Measurements from ENCODE around the gene PTGIS. TPM values are rescaled to one million over a fixed set of nuclear protein-coding genes. Genes with fewer than 3 reads are reported as not detected.

Gene PTGIS
- total RNA-seq (2022; extraction: Qiagen RNA extraction; ENCODE audit: low read depth), result 0.04 TPM in 1 of 5 replicates, not detected in the others

DNA sequence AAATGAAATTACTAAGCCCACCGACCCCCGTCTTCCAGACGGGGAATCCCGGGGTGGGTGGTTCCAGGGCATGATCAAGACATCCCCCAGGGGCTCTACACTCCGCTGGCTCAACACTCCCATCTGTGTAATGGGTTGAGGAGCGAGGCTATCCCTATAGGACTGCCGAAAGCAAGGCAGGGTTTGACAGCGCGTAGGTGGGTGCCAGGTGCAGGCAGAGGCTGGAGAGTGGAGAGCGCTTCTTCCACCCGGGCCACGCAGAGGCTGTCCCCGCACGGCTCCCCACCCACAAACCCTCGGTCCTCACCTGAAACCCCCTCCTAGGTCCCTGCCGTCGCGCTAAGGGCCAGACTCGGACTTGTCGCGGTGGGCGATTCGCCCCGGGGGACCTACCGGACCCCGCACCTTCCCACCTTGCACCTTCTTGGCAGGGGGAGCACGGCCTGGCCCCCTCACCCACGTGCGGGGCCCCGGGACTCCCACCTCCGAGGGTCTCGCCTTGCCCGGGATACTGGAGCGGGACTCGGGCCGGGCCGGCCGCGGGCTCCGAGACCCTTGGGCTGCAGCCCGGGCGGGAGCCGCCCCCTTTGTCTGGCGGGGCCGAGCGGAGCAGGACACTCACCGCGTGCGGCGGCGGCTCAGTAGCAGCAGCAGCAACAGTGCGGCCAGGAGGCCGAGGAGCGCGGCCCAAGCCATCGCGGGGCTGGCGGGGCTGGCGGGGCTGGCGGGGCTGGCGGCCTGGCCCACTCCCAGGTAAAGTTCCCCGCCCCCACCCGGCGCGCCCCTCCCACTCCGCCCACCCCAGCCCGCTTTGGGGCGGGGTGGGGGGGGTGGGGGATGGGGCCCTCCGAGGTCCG is at the start of gene PTGIS:
Gene PTGIS (minus strand): TSS at position 717 of the 857 bp plus-strand sequence. CDS start 21 bp downstream, at position 696.

DNA sequence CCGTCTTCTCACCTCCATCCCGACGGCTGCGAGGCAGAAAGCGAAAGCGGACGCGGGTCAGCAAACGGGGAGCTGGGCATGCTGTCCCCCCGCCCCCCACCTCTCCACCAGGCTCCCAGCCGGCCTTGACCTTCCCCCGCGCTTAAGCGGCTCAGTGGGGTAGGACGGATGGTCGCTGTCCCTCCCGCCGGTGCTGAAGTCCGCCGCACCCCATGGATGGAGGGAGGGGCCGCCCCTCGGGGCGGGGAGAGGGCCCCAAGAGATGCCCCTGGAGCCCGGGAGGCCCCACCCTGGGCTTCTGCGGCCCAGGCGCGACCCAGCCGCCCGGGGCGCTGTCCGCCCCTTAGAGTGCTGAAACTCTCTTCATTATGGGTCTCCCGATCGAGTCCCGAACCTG is 85.3 kb downstream of the PTGIS start, which contains the start of gene KCNB1:
Gene KCNB1 (minus strand): TSS at position 48 of the 397 bp plus-strand sequence. CDS start 188 bp downstream, outside the sequence.

Other genes starting within 250 kb of the PTGIS start
- 0.37 to 0.99 TPM (median 0.63 TPM) in 5 replicates for gene KCNB1, start 85.5 kb downstream of the PTGIS start, total RNA-seq (2022; extraction: Qiagen RNA extraction; ENCODE audit: low read depth)
- 48.8 to 75.9 TPM (median 63.2 TPM) in 5 replicates for gene B4GALT5, start 145.7 kb upstream of the PTGIS start, total RNA-seq (2022; extraction: Qiagen RNA extraction; ENCODE audit: low read depth)
- gene SLC9A8, start 244.7 kb upstream of the PTGIS start, total RNA-seq (2022; extraction: Qiagen RNA extraction; ENCODE audit: low read depth), result 6.2 to 9.6 TPM (median 9.0 TPM) in 5 replicates